Effector CD4-positive, alpha-beta T cell (primary cell): ENCODE results near the gene IPMK.
A peak's percentile ranks its signal among the peaks of the same experiment; 100 is the strongest.
"Not testable (repeated sequence)": the region's sequence is repeated elsewhere in the genome, so short reads cannot be mapped to it uniquely, and the experiment has no call there.

ENCODE experiments used
- DNase-seq: peaks from one replicate; pipeline ENCODE4 v3.0.0-alpha.2; 2020

Gene IPMK

DNA sequence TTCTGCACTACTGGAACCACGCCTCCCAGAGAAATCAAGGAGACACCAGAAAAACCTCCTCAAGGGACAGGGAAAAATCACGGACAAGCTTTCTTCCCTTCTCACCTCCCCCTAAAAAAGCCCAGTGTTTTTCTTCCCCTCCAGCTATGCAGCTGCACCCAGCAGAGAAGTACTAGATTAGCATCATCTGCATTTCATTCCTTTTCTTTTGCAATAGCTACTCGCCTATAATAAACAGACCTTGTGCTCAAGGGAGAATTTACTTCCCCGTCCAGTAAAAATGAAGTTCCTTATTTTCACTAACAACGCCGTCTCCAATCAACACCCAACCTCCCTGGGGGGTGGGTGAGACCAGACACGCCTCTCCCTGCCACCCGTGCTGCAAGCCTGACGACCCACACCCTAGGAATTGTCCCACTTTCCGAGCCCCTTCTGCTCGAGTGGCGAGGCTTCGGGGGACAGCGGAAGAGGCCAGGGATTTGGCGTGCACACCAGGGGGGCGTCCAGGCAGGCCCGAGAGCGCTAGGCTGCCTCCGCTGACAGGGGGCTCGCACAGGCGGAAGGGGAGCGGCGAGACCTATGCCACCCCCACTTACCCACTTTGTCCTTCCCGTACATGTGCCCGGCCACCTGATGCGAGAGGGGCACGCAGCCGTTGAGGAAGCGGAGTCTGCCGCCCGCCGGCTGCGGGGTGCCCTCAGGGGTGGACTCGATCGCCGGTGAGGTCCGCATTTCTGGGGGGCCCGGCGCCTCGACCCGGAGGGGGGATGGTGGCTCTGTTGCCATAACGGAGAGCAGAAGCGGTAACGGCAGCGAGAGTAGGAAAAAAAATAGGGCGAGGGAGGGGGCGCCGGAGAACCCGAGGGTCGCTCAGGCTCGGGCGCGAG is 625 bp downstream of the IPMK start:
- peak; percentile 19 for DNase-seq

DNA sequence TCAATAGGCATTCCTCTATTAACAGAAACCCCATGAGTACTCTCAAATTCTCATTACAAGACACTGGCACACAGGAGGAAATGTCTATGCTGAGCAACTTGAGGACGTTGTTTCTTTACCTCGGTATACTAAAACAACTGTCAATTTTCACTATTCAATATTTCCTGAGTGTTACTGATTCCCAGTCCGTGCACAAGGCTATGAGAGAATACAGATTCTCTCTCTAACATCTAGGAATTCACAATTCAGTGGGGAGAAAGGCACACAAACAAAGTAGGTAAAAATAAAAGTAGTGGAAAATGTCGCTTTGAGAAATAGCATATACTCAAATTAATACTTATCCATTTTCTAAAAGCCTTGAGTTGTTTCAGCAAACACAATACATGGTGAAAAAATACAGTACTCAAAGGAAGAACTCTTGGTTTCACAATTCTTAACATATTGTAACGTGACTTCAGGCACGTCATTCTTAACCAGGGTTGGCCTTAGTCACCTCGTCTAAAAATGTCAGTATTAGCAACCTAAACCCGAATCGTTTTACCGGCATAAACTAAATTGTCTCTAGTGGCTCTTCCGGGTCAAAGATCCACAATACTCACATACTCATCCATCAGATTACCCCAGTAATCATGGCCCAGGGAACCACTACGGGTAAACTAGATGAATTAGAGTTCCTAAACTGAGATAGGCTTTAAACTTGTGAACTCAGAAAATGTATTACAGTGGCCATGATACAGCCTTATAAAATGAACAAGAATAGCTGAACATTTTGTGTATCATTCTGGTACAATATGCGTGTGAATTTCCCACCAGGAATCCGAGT is 1.5 kb downstream of the IPMK start:
- peak; percentile 7 for DNase-seq

DNA sequence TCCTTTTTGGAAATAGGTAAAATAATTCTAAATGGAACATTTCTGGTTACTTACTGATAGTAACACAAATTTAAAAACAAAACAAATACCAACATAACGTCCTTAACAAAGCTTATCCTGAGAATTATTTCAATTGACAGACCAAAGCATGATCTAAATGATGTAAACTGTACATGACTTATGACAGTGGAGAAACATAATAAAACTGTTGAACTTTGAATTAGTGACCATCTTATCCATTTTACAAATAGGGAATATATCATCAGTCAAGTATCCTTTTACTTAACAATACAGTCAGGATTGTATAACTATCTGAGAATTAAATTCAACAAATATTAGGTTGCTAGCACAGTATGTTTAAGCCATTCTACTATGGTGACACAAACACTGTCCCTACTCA is 2.4 kb downstream of the IPMK start:
- DNase-seq = no peak

DNA sequence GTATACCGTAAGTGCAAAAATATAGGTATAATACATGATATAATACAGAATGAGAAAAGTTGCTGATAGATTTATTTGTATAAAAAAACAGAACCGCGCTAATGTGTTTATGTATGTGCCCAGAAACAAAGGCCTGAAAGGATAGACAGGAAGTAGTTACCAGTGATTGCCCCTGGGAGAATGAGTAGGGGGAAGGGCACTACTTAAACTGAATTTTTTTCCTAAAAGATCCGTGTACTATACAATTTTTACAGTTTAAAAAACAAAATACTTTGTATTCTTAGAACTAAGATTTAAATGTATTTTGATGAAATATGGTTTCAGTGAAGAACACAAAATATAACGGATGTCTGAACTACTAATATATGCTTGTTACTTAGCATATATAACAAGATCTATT is 2.9 kb downstream of the IPMK start:
- DNase-seq = no peak

DNA sequence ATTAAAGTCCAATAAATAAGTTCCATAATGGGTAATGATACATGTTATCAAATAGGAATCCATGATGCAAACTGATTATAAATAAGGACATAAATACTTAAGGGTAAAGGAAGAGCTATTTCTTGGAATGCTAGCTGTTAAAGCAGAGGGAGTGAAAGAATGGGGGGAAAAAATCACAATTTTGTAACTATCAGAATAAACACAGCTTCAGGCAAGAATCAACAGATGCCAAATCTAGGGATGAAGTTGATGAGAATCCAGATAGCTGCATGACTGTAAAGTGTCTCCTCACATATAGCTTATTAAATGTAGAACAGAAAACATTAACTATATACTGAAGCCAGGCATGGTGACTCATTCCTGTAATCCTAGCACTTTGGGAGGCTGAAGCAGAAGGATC is 4.9 kb downstream of the IPMK start:
- DNase-seq = no peak

DNA sequence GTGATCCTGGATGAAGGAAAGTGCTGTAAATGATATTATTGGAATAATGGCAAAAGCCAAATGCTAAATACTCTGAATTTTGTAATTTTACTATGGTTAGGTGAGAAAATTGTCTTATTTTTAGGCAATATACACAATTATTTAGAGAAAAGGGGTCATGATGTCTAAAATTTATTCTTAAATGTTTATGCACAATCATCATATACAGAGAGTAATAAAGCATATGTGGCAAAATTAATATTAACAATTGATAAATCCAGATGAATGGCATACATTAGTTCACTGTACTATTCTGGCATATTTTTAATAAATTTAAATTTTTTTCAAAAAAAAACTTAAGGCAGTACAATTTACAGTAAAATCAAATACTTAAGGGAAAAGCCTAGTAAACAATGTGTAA is 7.4 kb downstream of the IPMK start:
- DNase-seq = no peak

DNA sequence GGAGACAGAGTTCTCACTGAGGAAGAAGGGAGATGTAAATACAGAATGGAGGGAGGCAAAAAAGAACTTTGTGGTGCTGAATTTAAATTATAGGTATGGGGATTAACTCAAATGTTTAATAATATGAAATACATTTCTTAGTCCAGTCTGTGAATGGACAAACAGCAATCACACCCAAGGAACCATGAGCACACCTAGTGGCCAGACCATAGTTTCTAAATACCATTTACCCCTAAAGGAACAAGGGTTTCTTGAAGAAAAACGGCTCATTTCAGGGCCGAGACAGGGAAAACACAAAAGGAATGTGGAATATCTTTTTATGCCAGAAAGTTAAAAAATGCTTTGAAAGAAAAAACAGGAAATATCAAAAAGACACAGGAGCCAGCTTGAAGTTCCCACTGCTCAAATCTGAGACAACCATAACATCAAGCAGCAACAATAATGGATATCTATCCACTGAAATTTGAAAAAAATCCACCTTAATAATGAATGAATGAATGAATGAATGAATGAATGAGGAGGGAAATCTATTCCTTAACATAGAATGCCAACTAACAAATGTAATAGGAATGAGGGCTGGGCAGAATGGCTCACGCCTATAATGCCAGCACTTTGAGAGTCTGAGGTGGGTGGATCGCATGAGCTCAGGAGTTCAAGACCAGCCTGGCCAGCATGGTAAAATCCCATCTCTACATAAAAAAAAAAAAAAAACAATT is 8.6 kb downstream of the IPMK start:
- no peak for DNase-seq

DNA sequence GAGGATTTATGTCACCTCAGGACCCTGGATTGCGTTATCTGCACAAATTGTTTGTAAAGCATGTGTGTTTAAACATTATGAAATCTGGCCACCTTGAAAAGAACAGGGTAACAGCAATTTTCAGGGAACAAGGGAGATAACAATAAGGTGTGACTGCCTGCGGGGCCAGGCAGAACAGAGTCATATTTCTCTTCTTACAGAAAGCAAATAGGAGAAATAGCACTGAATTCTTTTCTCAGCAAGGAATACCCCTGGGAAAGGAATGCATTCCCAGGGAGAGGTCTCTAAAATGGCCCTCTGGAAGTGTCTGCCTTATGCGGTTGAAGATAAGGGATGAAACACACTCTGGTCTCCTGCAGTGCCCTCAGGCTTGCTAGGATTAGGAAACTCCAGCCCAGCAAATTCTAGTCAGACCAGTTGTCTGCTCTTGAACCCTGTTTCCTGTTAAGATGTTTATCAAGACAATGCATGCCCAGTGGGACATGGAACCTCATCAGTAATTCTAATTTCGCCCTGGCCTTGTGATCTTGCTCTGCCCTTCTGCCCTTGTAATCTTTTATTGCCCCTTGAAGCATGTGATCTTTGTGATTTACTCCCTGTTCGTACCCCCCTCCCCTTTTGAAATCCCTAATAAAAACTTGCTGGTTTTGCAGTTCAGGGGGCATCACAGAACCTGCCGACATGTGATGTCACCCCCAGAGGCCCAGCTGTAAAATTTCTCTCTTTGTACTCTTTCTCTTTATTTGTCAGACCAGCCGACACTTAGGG is 11.5 kb downstream of the IPMK start:
- not testable (repeated sequence) for DNase-seq

DNA sequence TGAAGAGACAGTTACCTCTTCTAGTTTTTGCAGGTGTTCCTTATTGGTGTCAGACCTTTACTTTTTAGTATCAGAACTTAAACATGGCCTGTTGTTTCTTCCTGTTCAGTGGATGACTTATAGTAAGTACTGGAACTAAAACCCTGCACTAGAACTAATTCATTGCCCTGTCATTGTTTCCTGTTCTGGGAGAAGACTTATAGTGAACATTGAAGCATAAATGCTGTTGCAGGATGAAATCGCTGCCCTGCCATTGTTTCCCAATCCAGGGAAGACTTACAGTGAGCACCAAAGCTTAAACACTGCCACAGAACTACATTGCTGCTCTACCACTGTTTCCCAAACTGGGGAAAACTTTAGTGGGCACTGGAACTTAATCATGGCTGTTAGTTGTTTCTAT is 13.1 kb downstream of the IPMK start:
- DNase-seq = no peak

DNA sequence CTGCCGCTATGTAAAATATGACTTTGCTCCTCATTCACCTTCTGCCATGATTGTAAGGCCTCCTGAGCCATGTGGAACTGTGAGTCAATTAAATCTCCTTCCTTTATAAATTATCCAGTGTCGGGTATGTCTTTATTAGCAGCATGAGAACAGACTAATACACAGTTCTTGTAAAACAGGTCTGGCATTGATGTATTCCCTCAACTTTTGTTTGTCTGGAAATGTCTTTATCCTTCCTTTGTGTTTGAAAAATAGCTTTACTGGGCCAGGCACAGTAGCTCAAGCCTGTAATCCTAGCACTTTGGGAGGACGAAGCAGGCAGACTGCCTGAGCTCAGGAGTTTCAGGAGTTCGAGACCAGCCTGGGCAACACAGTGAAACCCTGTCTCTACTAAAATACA is 14.5 kb downstream of the IPMK start:
- DNase-seq = no peak

DNA sequence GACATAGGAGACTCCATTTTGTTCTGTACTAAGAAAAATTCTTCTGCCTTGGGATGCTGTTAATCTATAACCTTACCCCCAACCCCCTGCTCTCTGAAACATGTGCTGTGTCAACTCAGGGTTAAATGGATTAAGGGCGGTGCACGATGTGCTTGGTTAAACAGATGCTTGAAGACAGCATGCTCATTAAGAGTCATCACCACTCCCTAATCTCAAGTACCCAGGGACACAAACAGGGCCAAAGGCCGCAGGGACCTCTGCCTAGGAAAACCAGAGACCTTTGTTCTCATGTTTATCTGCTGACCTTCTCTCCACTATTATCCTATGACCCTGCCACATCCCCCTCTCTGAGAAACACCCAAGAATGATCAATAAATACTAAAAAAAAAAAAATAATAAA is 23.0 kb downstream of the IPMK start:
- not testable (repeated sequence) for DNase-seq

DNA sequence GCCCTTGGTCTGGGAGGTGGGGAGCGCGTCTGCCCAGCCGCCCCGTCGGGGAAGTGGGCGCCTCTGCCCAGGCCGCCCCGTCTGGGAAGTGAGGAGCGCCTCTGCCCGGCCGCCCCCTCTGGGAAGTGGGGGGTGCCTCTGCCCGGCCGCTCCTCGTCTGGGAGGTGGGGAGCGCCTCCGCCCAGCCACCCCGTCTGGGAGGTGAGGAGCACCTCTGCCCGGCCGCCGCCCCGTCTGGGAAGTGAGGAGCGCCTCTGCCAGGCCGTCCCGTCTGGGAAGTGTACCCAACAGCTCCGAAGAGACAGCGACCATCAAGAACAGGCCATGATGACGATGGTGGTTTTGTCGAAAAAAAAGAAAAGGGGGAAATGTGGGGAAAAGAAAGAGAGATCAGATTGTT is 23.5 kb downstream of the IPMK start:
- not testable (repeated sequence) for DNase-seq

DNA sequence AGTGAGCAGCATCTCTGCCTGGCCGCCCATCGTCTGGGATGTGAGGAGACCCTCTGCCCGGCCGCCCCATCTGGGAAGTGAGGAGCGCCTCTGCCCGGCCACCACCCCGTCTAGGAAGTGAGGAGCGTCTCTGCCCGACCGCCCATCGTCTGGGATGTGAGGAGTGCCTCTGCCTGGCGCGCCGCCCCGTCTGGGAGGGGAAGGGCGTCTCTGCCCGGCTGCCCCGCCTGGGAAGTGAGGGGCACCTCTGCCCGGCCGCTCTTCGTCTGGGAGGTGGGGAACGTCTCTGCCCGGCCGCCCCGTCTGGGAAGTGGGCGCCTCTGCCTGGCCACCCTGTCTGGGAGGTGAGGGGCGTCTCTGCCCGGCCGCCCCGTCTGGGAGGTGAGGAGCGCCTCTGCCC is 23.9 kb downstream of the IPMK start:
- not testable (repeated sequence) for DNase-seq

DNA sequence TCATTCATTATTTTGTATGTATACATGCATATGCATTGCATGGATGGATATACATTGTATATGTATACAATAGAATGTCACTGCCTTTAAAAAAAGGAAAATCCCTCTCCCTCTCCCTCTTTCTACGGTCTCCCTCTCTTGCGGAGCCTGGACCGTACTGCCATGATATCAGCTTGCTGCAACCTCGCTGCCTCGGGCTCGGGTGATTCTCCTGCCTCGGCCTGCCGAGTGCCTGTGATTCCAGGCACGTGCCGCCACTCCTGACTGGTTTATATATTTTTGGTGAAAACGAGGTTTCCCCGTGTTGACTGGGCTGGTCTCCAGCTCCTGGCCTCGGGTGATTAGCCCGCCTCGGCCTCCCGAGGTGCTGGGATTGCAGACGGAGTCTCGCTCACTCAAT is 24.4 kb downstream of the IPMK start:
- no peak for DNase-seq

DNA sequence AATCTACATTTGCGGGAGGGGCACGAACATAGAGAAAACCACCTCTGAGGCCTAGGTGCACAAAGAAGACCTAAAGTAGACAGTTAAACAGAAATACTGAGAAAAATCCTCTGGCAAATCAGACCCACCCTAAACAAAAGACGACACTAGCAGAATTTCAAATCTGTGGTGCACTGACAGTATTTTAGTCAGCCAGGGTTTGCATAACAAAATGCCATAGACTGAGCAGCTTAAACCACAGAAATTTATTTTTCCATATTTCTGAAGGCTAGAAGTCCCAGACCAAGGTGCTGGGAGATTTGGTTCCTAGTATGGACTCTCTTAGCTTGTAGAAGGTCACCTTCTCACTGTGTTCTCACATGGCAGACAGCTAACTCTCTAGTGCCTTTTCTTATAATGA is 26.3 kb downstream of the IPMK start:
- DNase-seq = no peak

DNA sequence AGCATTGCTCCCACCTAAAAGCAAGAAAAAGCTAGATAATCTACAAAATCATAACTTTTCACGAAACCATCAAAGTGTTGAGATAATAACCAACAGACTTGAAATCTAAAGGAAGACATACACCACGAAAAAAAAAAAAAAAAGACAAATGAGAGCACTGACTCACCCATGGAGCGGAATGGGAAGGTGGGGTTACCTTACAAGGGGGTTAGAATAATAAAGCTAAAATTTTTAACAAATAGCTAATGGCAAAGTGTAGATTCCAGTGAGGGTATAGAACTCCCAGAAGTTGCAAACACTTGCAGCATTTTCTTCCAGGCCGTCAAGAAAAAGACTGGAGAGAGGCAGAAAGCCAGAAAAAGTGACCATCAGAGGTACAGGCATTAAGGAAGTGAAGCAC is 27.2 kb downstream of the IPMK start:
- no peak for DNase-seq

DNA sequence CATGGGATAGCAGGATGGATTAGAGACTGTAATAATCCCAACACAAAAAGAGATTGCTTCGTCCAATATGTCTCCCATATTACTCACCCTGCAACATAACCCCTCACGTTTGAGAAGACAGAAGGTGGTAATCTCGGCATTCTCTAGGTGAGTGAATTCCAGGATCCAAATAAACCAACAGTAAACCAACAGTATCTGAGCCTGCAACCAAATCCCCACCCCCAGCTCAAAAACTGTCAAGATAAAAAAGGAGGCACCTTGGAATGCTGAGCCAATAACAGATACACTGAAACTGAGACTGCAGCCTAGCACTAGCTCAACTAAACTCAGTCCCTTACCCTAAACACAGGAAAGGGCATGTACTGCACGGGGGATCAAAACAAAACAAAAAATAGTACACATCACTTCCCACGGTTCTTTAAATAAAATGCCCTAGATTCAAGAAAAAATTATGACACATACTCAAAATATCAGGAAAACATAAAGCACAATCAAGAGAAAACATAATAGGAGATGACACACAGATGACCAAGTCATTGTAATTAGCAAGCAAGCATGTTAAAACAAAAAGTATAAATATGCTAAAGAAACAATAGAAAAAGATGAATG is 28.0 kb downstream of the IPMK start:
- DNase-seq = no peak

DNA sequence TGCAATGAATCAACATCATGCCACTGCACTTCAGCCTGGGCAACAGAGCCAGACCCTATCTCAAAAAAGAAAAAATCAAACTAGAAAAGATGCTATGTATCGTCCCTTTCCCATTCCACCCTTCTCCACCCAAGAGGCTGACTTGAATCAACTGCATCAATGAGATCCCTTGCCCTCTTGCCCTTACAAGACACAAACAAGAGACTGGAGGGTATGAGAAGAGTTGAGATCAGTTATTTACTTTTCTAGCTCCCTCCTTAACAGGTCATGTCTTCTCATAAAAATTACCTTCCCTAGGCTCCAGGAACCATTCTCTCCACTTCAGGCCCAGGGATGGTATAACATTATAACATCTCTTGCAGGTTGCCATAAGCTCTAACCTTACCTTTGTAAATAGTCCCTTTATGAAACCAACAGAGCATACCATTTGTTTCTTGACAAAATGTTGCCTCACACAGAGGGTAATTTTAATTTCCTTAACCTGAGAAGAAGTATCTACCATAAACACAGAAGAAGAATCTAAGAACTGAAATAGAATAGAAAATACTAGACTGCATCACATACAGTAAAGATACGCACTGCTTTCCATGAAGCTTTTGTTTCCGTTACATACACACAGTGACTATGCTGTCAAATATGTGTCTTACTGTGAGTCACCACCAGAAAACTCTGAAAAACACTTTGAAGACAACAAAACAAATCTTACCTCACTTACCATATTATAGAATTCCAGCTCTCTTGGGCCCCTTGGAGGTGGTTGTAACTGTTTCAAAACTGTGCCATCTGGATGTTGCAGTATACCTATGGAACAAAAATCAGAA is 30.5 kb downstream of the IPMK start:
- DNase-seq = no peak

DNA sequence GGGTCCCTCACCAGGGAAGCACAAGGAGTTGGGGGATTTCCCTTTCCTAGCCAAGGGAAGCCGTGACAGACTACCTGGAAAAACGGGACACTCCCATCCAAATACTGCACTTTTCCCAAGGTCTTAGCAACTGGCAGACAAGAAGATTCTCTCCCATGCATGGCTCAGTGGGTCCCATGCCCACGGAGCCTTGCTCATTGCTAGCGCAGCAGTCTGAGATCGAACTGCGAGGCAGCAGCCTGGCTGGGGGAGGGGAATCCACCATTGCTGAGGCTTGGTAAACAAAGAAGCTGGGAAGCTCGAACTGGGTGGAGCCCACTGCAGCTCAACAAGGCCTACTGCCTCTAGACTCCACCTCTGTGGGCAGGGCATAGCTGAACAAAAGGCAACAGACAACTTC is 37.8 kb downstream of the IPMK start:
- not testable (repeated sequence) for DNase-seq

DNA sequence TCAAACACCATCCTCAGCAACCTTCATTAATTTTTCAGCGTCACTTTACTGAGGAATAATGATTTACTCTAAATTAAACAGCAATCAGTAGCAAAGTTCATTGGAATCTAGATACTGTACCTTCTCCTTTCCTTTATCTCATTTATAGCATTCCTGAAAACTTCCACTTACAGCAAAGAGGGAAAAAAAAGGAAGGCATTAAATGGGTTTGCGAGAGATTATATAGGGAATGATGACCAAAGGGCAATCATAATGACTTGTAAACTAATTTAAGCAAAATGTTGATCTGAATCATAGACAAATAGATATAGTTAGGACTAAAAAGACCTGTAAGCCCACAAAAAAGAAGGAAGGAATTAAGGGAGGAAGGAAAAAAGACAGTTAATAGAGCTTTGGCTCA is 42.0 kb downstream of the IPMK start:
- DNase-seq = no peak

DNA sequence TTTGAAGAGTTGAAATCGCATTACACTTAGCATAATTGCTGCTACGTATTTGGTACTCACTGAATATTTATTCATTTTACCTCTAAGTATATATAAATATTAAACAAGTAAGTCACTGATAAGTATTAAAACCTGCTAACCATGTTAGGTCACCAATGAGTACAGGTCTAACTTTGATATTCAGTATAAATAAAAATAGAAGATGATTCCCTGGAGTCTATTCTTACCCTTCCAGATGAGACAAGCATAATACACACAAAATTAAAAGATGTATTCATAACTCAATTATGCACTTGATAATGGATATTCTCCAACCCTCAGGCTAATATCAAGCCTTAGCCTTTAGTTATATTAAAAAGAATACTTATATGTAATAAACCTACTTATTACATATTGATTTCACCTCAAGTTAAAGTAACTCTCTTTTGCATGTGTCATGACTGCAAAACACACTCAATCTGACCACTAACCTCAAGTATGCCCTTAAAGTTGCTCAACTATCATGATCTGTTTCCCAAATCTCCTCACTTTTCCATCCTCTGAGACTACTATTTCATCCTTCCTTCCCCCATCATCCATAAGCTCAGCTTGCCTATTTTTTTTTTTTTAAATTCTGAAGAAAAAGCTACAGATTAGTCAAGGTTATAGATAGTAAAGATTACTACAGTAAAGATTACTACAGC is 46.8 kb downstream of the IPMK start:
- DNase-seq = no peak
